ENCODE measurements around the gene STAP2.

The STAP2 gene

GRCh38 chr19:4327252-4327876 lies 11.3 kb downstream of the STAP2 start:
- peak; percentile 84 to 85 for DNase-seq (ENCODE audit: low read depth in 2 of 2)

GRCh38 chr19:4326837-4327251 lies 11.8 kb downstream of the STAP2 start:
- DNase-seq (ENCODE audit: low read depth in 2 of 2), result no peak

GRCh38 chr19:4326215-4326836 lies 12.3 kb downstream of the STAP2 start:
- no peak for DNase-seq (ENCODE audit: low read depth in 2 of 2)

- no peak for DNase-seq (ENCODE audit: low read depth in 2 of 2)
Measured at GRCh38 chr19:4324228-4324627, 14.4 kb downstream of the STAP2 start.

GRCh38 chr19:4323692-4324091 lies 14.9 kb downstream of the STAP2 start:
- no peak for DNase-seq (ENCODE audit: low read depth in 2 of 2)

GRCh38 chr19:4322942-4323665 lies 15.5 kb downstream of the STAP2 start:
- DNase-seq (ENCODE audit: low read depth in 2 of 2), result no peak

GRCh38 chr19:4320419-4320818 lies 18.2 kb downstream of the STAP2 start:
- no peak for DNase-seq (ENCODE audit: low read depth in 2 of 2)

GRCh38 chr19:4319067-4319718 lies 19.4 kb downstream of the STAP2 start:
- no peak for DNase-seq (ENCODE audit: low read depth in 2 of 2)

GRCh38 chr19:4318460-4318859 lies 20.2 kb downstream of the STAP2 start:
- DNase-seq (ENCODE audit: low read depth in 2 of 2), result no peak

GRCh38 chr19:4316956-4317355 lies 21.7 kb downstream of the STAP2 start:
- no peak for DNase-seq (ENCODE audit: low read depth in 2 of 2)

GRCh38 chr19:4313847-4314490 lies 24.7 kb downstream of the STAP2 start:
- DNase-seq (ENCODE audit: low read depth in 2 of 2), result no peak

- DNase-seq (ENCODE audit: low read depth in 2 of 2), result no peak
Measured at GRCh38 chr19:4310247-4311121, 28.1 kb downstream of the STAP2 start.

GRCh38 chr19:4305659-4306058 lies 33.0 kb downstream of the STAP2 start:
- DNase-seq (ENCODE audit: low read depth in 2 of 2), result no peak

GRCh38 chr19:4305257-4305612 lies 33.4 kb downstream of the STAP2 start:
- no peak for DNase-seq (ENCODE audit: low read depth in 2 of 2)

- DNase-seq (ENCODE audit: low read depth in 2 of 2), result peak; percentile 60 to 71
Measured at GRCh38 chr19:4304538-4305256, 33.9 kb downstream of the STAP2 start, which contains the start of gene FSD1. FSD1 (plus strand) TSS chr19:4304598; CDS start chr19:4304747, 149 bp downstream.

GRCh38 chr19:4303819-4304537 lies 34.6 kb downstream of the STAP2 start:
- no peak for DNase-seq (ENCODE audit: low read depth in 2 of 2)

- DNase-seq (ENCODE audit: low read depth in 2 of 2), result no peak
Measured at GRCh38 chr19:4302243-4302640, 36.4 kb downstream of the STAP2 start, which contains the start of gene TMIGD2. TMIGD2 (minus strand) TSS chr19:4302389; CDS start chr19:4302385, 4 bp downstream.

GRCh38 chr19:4301590-4302242 lies 36.9 kb downstream of the STAP2 start:
- DNase-seq (ENCODE audit: low read depth in 2 of 2), result no peak

- no peak for DNase-seq (ENCODE audit: low read depth in 2 of 2)
Measured at GRCh38 chr19:4300589-4300988, 38.0 kb downstream of the STAP2 start.
